K562 (cell line): ENCODE measurements around the gene DISC1. TPM values are rescaled to one million over a fixed set of nuclear protein-coding genes. Genes with fewer than 3 reads are reported as not detected.

ENCODE experiments used
- ATAC-seq: fragments of 200-7000 bp; cut with Tn5 transposase; 3 replicates; pipeline ENCODE4 v1.9.1; 2020; ENCODE audit warnings: moderate library complexity
- BruUV-seq: library from RNA; stranded (reverse); fragments of 400-500 nt; replicated peaks from 2 replicates; lab custom pipeline; 2021; lab: Mats Ljungman, UMichigan
- CTCF ChIA-PET: fragments of 300-600 bp; formaldehyde crosslinking; extraction: SDS; loops from one replicate; lab custom pipeline; 2021; ENCODE audit warnings: low intra/inter-chr PET ratio; lab: Yijun Ruan, JAX
- POLR2A ChIA-PET: fragments of 300-600, 350-650 bp; sonication (Branson Sonifier 250); formaldehyde crosslinking; extraction: SDS; loops from one replicate; lab custom pipeline; 2021; ENCODE audit warnings: antibody characterized with exemption, inconsistent platforms; lab: Yijun Ruan, JAX
- DNase-seq, 4 experiments: peaks; one replicate each; pipeline versions ENCODE4 v3.0.0 to v3.0.0-alpha.2; 2011 to 2018; ENCODE audit warnings: low spot score in 3 of 4, mixed read lengths in 3 of 4; ENCODE audit errors: extremely low read depth in 1 of 4
- FAIRE-seq: peaks from 2 replicates; lab custom pipeline; 2011; peaks lifted over from hg19 to GRCh38; lab: Jason Lieb, UNC
- H2AFZ ChIP-seq: 2 replicates; pipeline ENCODE4 v1.6.0; 2011; ENCODE audit warnings: low read depth, low read length, control low read depth, inconsistent platforms
- H3K27ac ChIP-seq: fragments of 200-600 bp; 3 replicates; pipeline ENCODE4 v1.8.0; 2011; ENCODE audit warnings: low read depth, mild to moderate bottlenecking, control low read depth, inconsistent platforms, low read length, moderate library complexity, mixed read lengths; ENCODE audit errors: extremely low read depth
- H3K27me3 ChIP-seq, 2 experiments: fragments of 300-600 bp in 1 of 2; 2 replicates in 1 of 2; 3 replicates in 1 of 2; pipeline versions ENCODE4 v1.6.0 to v1.8.0; 2011; ENCODE audit warnings: inconsistent platforms in 2 of 2, low read length in 2 of 2, mild to moderate bottlenecking in 1 of 2, mixed read lengths in 1 of 2, moderate library complexity in 1 of 2; ENCODE audit not compliant: control insufficient read depth in 2 of 2, insufficient read depth in 2 of 2
- H3K36me3 ChIP-seq: fragments of 300-600 bp; 3 replicates; pipeline ENCODE4 v1.8.0; 2011; ENCODE audit warnings: mild to moderate bottlenecking, low read length, inconsistent platforms; ENCODE audit not compliant: control insufficient read depth, insufficient read depth
- H3K4me1 ChIP-seq, 2 experiments: fragments of 200-600 bp in 1 of 2; replicated peaks in 1 of 2; 2 replicates in 1 of 2; 3 replicates in 1 of 2; pipeline versions ENCODE4 v1.5.1 to v1.8.0; 2011; ENCODE audit warnings: inconsistent platforms in 2 of 2, low read length in 2 of 2, mild to moderate bottlenecking in 1 of 2, mixed read lengths in 1 of 2, moderate library complexity in 1 of 2; ENCODE audit not compliant: control insufficient read depth in 2 of 2, insufficient read depth in 2 of 2
- H3K4me2 ChIP-seq: 2 replicates; pipeline ENCODE4 v1.6.1; 2011; ENCODE audit warnings: low read length, control low read depth, inconsistent platforms, mixed read lengths; ENCODE audit not compliant: insufficient read depth
- H3K4me3 ChIP-seq: fragments of 200-600 bp; sonication (generic), shearing (Covaris generic); 2 replicates; pipeline ENCODE4 v1.5.1; 2016; ENCODE audit warnings: control low read depth, inconsistent platforms
- H3K79me2 ChIP-seq: fragments of 200-600 bp; 3 replicates; pipeline ENCODE4 v1.8.0; 2011; ENCODE audit warnings: low read length, inconsistent platforms; ENCODE audit not compliant: control insufficient read depth, insufficient read depth
- H3K9ac ChIP-seq, 2 experiments: 2 replicates each; pipeline versions ENCODE4 v1.6.0 to v1.6.1; 2011; ENCODE audit warnings: low read depth in 2 of 2, low read length in 2 of 2, control low read depth in 1 of 2, inconsistent platforms in 1 of 2, mild to moderate bottlenecking in 1 of 2, mixed read lengths in 1 of 2; ENCODE audit not compliant: insufficient read depth in 1 of 2
- H3K9me1 ChIP-seq: one replicate; pipeline ENCODE4 v1.6.0; 2011; ENCODE audit warnings: inconsistent platforms, mild to moderate bottlenecking, low read length, moderate library complexity; ENCODE audit not compliant: control insufficient read depth, insufficient read depth
- H3K9me3 ChIP-seq: replicated peaks from 2 replicates; pipeline ENCODE4 v1.5.1; 2011; ENCODE audit warnings: low read depth, low read length, inconsistent platforms; ENCODE audit not compliant: control insufficient read depth, insufficient read depth
- H4K20me1 ChIP-seq: replicated peaks from 2 replicates; pipeline ENCODE4 v1.6.1; 2011; ENCODE audit warnings: low read length, inconsistent platforms, mixed read lengths; ENCODE audit not compliant: control insufficient read depth, insufficient read depth
- ARID3A ChIP-seq: IDR thresholded peaks from 2 replicates; pipeline ENCODE4 v1.6.1; 2012; ENCODE audit warnings: low read depth, low read length, improper control_type of control experiment, borderline replicate concordance
- CGGBP1 ChIP-seq: fragments of 250-450 bp; sonication (Bioruptor Pico); IDR thresholded peaks from 2 replicates; pipeline ENCODE4 v1.9.0; 2021; ENCODE audit warnings: mild to moderate bottlenecking
- GTF3C2 ChIP-seq: IDR thresholded peaks from 3 replicates; pipeline ENCODE4 v1.6.1; 2011; ENCODE audit warnings: borderline replicate concordance, mild to moderate bottlenecking, moderate library complexity; ENCODE audit not compliant: insufficient read length; ENCODE audit errors: extremely low read depth
- YY1 ChIP-seq, 3 experiments: IDR thresholded peaks; 2 replicates each; pipeline ENCODE4 v1.6.1; 2011; ENCODE audit warnings: low read length in 2 of 3, mild to moderate bottlenecking in 2 of 3, moderate library complexity in 2 of 3, borderline replicate concordance in 1 of 3, control low read depth in 1 of 3, low read depth in 1 of 3; ENCODE audit not compliant: insufficient read depth in 3 of 3, insufficient replicate concordance in 2 of 3, control insufficient read depth in 1 of 3, insufficient read length in 1 of 3; ENCODE audit errors: extremely low read depth in 1 of 3
- ZNF146 ChIP-seq: IDR thresholded peaks from one replicate; pipeline ENCODE4 v1.6.1; 2018; ENCODE audit warnings: missing compliant biosample characterization; ENCODE audit not compliant: unreplicated experiment
- ZNF23 ChIP-seq: fragments of 250-450 bp; sonication (Bioruptor Pico); IDR thresholded peaks from 2 replicates; pipeline ENCODE4 v1.4.0; 2020; ENCODE audit warnings: mild to moderate bottlenecking
- WGBS: fragments of 100-300 bp; shearing (Covaris generic); methylation state at CpG from one replicate; pipeline ENCODE4 v1.1.6; 2016; ENCODE audit warnings: low coverage, mixed read lengths; ENCODE audit not compliant: insufficient coverage; ENCODE audit errors: missing lambda C conversion rate; 5-methylcytosine and 5-hydroxymethylcytosine counted together
- in situ Hi-C: fragments of 300-500 bp; cut with MboI; formaldehyde crosslinking; loops from 4 replicates; pipeline ENCODE4 v1.15.0; 2018; ENCODE audit warnings: inconsistent platforms, mixed read lengths
- intact Hi-C: fragments of 100-400 bp; cut with micrococcal nuclease; formaldehyde crosslinking; loops from 2 replicates; pipeline ENCODE4 v1.14.2; 2022
- polyA plus RNA-seq, 8 experiments: library from polyadenylated mRNA; depleted of rRNA in 4 of 8; stranded (reverse) in 5 of 8; unstranded in 3 of 8; fragments of >200 nt; fragmentation: Nextera tagmentation in 2 of 8; fragmentation: Illumina TruSeq in 1 of 8; extraction: Ambion mirVana in 2 of 8; extraction: Trizol in 1 of 8; gene quantifications; 2 replicates each; pipeline versions ENCODE4 v1.2.1 to v1.2.3, GENCODE V29; 2011 to 2014; ENCODE audit warnings: inconsistent platforms in 1 of 8, missing spikeins in 1 of 8
- total RNA-seq, 7 experiments: library from RNA; depleted of rRNA in 6 of 7; stranded (reverse); fragments of >200 nt in 6 of 7; fragmentation: Illumina TruSeq in 2 of 7; extraction: Trizol in 2 of 7; gene quantifications; 2 replicates each; pipeline versions ENCODE4 v1.2.1 to v1.2.3, GENCODE V29; 2011 to 2021; ENCODE audit warnings: low replicate concordance in 1 of 7

Gene DISC1
- total and polyA plus RNA-seq, 9 of the 15 experiments (the other 6 are each of a cell fraction or from before 2014, with no cell fraction given): 0.01 to 0.11 (median 0.08) TPM; not detected in 1

- no peak overlapping the region for H3K4me2 ChIP-seq
- no peak for DNase-seq
- POLR2A ChIA-PET: no interaction called here
- TF ChIP-seq YY1 (IDR thresholded peaks at IDR 0.05; ENCODE audit: borderline replicate concordance in 1 of 3, control insufficient read depth in 1 of 3, extremely low read depth in 1 of 3, insufficient read depth in 3 of 3, insufficient read length in 1 of 3, insufficient replicate concordance in 2 of 3, low read depth in 1 of 3, low read length in 2 of 3) (no peak), GTF3C2 (no peak), ARID3A (no peak), CGGBP1 (CRISPR knock-in tag) (no peak), ZNF23 (CRISPR knock-in tag) (no peak), ZNF146 (no peak)
- TF ChIP-seq, all 486 proteins: peak for 0
- H3K27ac ChIP-seq: no peak overlapping the region
- no peaks in the 10 kb centered on the region for H3K36me3 ChIP-seq
- H2AFZ ChIP-seq: no peak overlapping the region
- H4K20me1 ChIP-seq: no peaks in the 10 kb centered on the region
- WGBS: 0% methylated on average over 3 of the region's 3 CpGs
- no peak overlapping the region for H3K9ac ChIP-seq
- H3K9me1 ChIP-seq: no peaks in the 10 kb centered on the region
- no peaks in the 10 kb centered on the region for H3K9me3 ChIP-seq
- CTCF ChIA-PET: no interaction called here
- H3K79me2 ChIP-seq: no peaks in the 10 kb centered on the region
- no peak overlapping the region for H3K4me3 ChIP-seq
- no peaks in the 10 kb centered on the region for H3K4me1 ChIP-seq
- H3K27me3 ChIP-seq: no peaks in the 10 kb centered on the region
- no peak for ATAC-seq
- in situ Hi-C loops (no loop called here), intact Hi-C loops (no loop called here)
- no peak for FAIRE-seq
- no TSS peak for BruUV-seq
Observed at GRCh38 chr1:231665726-231666125, 39.1 kb downstream of the DISC1 start.
